NCI-H82 (cell line): ENCODE data around the gene IDH3A.

ENCODE experiments used
- DNase-seq: peaks from one replicate; lab custom pipeline; 2025; lab: John Stamatoyannopoulos, UW

The IDH3A gene

DNA sequence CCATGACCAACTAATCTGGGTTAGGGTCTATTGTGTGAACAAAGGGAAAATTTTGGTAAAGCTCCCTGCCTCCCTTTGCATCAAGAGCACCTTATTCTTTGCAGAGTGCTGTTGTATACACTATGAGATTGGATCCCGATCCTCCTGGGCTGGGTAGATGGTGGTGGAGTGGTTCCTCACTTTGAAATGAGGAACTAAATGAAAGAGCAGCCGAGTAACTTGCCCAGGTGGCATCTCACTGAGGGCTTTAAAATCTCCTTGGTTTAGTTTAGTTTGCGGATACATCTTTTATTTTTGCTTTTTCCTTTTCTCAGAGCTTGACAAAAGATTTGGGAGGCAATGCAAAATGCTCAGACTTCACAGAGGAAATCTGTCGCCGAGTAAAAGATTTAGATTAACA is 19.4 kb downstream of the IDH3A start:
- no peak for DNase-seq

DNA sequence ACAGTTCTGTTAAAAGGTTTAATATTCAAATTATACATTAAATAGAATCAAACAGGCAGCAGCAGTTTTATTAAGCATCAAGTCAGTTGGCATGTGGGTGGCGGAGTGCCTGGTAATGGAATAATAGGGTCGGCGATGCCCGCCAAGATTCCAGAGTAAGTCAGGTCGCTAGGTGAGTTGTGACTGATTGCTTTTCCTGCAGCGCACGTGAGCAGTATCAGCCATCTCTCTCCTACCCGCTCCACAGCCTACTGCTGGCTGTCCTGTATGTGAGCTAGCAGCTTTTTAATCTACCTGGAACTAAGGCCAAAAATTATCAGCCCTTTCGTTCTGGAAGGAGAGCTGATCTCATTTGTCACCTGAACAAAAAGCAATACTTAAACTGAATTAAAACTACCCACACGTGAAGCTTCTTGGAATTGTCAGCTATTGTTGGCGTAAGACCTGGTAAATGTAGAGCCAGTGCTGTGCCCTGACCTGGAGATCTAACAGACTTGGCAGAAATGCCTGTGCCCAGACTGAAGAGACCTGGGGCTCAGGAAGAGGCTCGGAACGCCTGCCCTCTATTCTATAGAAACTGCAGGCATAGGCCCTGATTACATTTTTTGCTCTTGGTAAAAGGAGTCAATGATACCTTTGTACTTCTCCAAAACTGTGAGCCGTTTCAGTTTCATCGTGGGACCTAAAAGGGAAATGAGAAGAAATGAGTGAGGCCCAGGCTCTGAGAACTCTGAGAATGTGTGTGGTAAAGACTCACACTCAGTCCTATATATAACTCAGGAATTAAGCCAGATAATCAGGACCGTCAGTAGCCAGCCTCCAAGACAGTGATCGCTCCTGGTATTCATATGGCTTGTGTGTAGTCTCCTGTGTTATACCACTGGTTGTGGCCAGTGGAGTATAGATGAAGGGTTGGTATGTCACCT is 21.9 kb downstream of the IDH3A start:
- no peak for DNase-seq

DNA sequence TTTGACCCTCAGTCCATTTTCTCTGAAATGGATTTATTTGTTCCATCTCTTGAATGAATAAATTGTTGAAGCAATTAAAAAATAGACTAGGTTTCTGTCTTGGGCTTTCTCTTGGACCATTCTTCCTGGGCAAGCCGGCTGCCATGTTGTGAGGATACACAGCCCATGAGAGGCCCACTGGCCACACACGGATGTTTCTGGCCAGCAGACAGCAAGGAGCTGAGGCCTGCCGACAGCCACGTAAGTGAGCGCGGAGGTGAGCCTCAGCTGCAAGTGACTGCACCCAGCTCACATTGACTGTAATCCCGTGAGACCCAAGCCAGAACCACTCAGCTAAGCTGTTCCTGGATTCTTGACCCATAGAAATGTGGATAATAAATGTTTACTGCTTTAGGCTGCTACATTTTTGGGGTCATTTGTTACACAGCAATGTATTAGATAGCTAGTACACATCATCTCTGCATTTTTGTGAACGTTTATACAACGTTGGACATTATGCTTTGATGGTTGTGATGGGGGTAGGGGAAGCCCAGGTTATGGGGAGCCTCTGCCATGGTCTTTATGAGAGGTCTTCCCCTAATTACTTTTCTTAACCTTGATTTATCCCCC is 22.8 kb downstream of the IDH3A start:
- DNase-seq, result no peak

DNA sequence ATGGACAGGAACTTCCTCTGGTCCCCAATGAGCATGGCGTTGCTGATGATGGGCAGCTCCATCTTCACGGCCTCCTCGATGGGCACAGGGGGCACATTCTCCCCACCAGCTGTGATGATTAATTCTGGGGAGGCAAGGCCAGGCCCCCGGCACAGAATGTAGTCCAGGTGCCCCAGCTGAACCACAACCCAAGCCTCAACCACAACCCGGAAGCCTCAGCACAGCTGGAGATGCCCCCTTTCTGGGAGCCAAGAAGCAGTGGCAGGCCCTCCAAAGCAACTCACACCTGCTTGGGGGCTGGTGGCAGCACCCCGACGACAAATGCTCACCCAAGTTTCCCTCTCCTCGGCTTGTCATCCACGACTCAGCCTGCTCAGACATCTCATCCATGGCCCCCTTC is 25.2 kb downstream of the IDH3A start:
- no peak for DNase-seq

DNA sequence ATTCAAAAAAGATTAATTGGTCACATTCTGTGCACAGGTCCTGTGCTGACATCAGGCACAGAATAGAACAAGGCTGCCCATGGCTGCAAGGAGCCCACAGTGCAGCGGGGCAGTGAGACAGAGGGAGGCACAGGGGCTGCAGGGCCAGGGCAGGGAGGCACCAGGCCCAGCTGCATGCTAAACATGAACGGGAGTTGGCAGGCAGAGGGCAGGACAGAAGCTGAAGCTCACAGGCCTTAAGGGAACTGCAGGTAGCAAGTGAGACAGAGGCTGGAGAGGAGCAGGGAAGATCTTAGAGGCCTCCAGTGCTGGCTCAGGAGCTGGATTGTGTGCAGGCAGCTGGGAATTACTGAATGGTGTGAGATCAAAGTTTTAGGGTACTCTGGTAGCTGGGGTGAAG is 26.2 kb downstream of the IDH3A start:
- no peak for DNase-seq

DNA sequence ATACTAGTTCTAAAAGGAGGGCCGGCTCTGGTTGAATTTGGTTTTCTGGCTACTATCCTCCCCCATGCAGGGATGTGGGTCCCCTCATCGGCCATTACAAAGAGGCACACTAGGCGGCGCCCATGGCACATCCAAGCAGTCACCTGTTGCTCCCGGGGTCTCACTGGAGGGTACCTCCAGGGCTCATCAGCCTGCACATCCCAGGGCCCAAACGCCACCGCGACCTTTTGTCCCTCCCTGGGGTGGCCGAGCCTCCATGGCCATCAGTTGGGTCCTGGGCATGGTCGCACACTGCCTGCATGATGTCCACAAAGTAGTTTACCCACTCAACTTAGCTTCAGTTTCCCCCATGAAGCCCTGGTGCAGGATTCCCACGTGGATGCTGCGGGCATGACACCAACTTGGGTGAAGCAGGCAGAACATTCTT is 28.3 kb downstream of the IDH3A start:
- peak; percentile 76 for DNase-seq

DNA sequence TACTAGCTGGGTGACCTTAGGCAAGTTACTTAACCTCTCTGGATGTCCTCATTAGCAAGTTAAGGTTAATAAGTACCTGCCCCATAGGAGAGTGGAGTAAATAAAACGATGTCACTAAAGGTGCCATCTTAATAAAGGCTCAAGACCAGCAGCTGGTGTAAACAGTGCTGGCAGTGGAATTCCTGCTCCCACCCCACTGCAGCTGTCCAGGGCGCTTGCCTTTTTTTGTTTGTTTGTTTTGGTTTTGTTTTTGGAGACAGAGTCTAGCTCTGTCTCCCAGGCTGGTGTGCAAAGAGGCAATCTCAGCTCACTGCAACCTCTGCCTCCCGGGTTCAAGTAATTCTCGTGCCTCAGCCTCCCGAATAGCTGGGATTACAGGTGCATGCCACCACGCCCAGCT is 28.9 kb downstream of the IDH3A start:
- no peak for DNase-seq

DNA sequence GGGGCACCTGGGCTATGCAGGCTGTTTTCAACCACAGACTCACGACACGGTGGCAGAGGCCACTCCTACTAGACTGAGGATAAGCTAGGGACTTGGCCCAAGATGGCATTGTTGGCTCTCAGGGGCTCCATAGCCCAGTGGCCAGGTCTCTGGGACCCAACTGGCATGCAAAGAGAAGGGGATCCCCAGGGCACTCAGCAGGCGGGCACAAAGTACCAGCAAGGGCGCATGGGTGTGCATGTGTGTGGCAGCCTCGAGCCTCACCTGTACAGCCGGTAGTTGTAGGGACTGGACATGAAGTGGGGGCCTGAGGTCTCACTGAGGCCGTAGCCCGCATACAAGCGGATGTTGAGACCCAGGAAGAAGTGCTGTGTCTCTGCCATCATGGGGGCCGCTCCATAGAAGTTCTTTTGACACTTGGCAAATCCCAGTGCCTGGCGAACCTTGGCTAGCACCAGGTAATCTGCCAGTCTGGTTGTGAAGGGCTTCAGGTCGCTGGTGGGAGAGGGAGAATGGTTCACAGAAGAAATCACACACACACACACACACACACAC is 30.2 kb downstream of the IDH3A start:
- DNase-seq, result no peak

DNA sequence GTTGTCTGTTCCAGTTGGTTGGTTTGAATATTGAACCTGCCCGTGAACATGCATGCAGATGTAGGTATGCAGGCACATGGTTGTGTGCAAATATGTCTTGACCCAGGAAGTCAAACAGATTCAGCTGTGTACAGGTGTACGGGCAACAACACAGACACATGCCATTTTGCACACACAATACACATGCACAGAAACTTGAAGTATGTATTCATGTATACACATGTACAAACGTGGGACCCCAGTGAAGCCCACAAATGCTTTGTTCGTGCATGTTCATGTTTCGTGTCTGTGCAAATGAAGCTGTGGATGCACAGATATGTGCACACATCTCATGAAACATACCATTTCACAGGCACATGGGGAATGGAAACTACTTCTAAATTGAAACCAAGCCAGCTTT is 30.7 kb downstream of the IDH3A start:
- DNase-seq, result no peak

DNA sequence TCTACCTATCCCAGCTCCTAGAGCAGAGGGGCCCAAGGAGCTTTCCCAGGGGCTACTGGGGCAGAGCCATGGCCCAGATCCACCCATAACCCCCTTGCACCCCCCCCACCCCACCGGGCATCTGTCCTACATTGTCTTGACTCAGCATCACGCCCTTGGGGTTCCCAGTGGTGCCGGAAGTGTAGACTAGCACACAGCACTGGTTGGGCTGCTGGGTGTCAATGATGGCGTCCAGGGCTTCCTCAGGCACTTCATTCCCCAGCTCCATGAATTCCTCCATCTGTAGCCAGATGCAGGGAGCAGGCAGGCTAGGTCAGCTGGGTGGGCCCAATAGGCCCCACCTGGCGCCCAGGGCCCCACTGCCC is 33.2 kb downstream of the IDH3A start:
- DNase-seq, result no peak

DNA sequence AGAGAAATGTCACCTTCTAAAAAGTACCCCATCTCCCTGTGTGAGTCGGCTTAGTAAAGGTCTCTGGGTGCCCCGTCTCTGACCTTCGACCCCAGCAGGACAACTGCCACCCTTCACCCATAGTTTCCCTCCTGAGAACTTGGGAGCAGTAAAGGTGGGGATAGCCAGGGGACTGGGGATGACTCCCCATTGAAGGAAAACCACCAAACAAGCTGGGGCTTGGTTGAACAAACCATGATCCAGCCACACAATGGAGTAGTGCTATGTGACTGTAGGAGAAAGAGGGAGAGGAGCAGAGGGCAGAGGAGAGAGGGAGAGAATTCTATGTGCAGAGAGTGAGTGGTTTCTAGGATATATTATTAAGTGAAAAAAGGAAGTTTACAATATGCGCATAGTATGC is 33.7 kb downstream of the IDH3A start:
- no peak for DNase-seq

DNA sequence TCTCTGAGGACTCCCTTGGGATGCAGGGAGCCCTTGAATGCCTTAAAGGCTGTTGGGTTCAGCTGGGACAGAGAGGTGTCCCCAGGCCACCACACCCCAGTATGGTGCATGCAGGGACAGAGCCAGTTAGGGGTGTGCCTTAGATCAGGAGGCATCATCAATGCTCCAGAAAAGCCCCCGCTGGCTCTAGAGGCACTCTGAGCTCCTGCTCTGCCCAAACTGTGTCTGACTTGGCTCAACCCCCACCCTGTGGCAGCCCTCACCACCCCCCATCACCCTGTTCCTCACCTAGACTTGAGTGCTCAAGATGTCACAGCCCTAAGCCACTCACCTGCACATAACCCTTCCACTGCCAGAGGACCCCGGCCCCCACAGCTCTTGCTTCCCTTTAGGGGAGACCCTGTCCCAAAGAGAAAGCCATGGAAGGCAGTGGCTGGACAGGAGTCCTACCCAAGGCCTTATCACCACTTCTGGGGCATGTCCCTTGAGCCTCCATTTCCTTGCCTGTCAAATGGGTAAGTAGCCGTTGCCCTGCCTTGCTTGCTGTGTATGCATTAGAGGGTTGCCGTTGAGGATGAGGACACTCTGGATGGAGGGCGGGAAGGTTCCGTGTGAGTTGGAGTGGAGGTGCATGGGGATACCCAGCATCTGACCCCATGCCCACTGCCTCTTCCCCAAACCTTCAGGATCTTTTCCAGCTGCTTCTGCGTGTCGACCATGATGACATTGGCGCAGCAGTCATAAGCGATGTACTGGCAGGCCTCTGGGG is 43.8 kb downstream of the IDH3A start:
- DNase-seq, result no peak

DNA sequence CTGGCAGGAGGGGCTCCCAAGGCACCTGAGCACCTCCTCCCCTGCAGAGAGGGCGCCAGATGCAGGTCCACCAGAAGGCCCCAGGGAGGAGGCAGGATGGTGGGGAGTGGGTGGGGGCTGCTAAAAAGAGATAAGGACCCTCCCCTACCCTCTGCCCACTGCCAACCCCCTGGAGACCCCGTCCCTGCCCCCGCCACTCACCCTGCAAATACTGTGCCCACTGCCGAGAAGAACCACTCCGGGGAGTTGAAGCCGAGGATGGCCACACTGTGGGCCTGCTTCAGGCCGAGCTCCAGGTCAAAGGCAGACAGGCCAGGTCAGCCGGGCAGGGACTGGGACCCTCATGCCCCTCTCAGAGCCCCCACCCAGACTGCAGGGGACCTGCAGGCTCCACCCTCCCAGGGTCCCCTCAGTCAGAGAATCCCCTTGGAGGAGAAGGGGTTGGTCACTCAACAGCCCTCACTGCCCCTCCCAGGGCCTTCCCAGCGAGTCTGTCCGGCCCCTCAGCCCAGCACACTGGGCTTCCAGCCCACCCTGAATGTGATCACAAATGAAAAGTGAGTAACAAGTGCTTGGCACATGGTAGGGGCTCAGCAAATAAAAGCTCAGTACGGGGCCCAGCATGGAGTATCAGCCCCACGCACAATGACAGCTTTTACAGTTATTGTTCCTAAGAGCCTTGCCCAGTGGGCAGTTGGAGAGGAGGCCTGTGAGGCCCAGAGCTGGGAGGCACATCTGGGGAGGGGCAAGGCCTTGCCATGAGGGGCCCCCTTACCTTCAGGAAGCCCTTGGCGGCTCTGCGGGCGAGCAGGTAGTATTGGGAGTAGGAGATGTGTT is 44.8 kb downstream of the IDH3A start:
- no peak for DNase-seq

DNA sequence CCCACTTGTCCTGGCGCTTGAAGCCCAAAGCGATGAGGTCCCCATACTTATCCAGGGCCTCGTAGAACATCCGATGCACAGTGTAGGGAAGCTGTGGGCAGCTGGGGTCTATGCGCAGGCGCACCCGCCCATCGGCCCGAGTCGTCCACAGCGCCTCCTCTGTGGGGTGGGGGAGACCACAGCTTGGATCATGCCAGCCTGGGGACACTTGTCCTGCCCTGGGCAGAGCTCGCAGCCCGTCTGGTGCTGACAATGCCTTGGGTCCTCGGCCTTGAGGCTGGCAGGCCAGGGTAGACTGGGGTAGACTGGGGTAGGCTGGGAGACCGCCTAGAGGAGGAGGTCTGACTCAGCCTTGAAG is 45.4 kb downstream of the IDH3A start:
- no peak for DNase-seq

DNA sequence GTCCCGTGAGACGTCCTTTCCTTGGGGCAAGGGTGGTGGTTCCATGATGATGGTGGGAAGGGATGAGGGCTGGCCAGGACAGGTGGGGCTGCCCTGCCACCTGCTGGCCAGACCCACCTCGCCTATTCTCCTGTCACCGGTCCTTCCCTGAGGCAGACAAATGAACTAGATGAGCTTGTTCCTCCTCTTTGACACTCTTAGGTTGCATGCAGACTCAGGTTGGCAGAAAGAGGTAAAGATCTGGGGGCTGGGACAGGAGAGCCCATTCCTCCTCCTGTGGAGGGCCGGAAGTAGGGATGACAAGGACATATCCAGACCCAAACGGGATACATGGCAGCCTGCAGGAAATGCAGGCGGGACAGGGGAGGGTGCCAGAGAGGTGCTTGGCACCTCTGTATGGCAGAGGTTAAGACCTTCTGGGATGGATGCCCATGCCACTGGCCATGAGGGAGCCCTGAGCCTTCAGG is 46.6 kb downstream of the IDH3A start:
- DNase-seq, result peak; percentile 67

DNA sequence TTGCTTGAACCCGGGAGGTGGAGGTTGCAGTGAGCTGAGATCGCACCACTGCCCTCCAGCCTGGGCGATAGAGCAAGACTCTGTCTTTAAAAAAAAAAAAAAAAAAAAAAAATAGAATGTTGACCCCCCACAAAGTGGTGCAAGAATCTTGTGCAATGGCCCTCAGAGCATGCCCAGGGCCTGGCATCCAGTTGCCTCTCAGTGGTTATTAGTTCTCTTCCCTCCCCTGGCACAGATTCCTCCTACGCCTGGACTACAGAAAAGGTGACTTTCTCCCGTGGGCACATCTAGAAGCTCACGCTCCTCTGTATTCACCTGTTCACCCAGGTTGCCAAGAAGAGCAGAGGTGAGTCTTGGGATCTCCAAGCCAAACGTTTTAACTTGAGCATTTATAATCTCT is 48.5 kb downstream of the IDH3A start:
- no peak for DNase-seq

DNA sequence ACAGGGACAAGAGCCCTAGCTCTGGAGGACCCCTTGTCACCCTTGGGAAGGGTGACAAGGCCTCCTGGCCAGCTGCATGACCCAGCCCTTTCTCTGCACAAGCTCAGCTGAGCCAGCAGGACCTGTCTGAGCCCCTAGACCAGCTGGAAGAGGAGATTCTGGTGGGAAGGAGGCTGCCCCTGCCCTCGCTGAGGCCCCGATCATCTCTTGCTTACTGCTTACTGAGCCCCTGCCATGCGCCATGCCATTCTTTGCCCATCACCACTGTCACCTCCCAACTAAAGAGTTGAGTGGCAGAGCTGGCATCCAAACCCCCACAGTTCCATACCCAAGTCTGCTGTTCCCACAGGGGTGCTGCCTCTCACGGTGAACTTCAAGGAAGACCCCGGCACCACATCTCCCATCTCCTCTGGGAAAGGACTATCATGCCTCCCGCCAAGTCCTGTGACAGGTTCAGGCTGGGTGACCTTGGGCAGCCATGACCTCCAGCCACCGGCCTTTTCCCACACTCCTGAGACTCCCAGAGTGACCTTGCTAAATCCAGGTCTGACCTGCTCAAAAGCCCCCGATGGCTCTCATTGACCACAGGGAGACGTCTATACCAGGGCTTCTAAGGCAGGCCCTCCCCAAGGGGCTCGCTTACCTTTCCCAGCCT is 51.2 kb downstream of the IDH3A start:
- DNase-seq, result no peak

DNA sequence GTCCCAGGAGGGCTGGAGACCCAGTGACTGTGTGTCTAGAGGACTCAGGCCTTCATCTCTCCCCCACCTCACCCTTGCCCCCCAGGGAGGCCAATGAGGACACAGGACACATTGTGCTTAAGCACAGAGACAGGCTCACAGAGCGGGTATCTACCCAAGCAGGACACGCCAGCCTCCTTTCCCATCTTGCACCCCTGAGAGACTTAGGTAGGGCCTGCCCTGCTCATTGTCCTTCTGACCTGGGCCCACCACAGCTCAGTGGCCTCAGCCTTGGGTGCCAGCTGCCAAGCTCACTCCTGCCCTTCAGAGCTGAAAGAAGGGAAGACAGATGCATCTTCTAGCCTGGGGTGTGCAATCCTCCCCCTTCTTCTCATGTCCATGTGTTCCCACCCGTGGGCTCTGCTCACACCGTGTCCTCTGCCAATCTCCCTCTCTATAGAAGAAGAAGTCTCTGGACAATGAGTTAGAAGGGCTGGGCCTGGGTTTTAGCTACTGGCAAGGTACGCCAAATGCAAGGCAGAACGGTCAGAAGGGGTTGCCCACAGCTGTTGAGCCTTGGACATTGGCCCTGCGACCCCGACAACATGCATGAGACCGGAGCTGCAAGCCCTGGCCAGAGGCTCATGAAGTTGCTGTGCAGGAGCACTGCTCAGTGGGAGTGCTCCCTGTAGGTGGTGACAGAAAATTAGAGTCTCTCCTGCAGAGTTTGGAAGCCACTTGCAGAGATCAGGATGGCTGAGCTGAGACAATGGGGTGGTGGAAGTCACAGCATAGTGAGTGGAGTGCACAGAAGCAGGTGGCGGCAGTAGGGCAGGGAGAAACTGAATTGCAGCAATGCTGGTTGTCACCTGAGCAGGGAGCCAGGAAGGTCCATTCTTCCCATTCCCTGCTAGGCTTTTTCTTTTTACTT is 52.4 kb downstream of the IDH3A start:
- DNase-seq, result no peak

DNA sequence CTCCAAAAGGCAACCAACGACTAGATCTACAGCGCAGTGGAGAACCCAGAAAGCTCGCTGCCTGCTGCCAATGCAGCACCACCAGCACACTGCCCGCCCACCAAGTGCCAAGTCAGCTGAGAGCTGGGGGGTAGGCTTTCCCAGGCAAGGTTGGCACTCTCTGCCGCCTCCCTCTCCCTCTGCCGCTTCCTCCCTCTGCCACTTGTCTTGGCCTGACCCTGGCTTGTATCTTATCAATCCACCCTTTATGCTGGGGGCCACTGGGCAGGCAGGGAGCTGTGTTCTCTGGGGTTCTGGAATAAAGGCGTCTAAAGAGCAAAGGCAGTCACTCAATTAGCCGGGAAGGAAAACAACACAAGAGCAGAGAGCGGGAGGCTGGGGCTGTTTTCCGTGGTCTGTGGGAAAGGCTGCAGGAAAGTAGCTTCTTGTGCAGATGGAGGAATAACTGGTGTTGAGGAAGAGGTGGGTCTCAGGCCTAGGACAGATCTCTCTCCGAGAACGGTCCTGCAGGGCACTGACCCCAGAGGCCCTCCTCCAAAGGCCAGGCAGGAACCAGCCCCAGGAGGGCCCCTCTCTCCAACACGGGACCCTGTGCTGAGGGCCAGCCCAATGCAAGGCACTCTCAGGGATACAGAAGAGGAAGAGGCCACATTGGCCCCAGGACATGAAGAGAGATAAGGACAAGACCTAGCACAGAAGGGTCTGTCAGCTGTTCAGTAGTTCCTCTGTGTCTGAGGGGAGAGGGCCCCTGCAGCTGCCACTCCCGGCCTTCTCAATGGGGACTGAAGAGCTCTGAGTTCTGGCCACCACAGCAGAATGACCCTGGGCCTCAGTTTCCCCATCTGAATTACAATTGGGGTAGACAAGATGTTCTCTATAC is 54.4 kb downstream of the IDH3A start:
- DNase-seq, result no peak
